ENCODE data around the gene PUM1. TPM values are rescaled to one million over a fixed set of nuclear protein-coding genes. Genes with fewer than 3 reads are reported as not detected.

Gene PUM1
- total RNA-seq, 2 experiments from 2014 or later = 112 to 114 TPM

DNA sequence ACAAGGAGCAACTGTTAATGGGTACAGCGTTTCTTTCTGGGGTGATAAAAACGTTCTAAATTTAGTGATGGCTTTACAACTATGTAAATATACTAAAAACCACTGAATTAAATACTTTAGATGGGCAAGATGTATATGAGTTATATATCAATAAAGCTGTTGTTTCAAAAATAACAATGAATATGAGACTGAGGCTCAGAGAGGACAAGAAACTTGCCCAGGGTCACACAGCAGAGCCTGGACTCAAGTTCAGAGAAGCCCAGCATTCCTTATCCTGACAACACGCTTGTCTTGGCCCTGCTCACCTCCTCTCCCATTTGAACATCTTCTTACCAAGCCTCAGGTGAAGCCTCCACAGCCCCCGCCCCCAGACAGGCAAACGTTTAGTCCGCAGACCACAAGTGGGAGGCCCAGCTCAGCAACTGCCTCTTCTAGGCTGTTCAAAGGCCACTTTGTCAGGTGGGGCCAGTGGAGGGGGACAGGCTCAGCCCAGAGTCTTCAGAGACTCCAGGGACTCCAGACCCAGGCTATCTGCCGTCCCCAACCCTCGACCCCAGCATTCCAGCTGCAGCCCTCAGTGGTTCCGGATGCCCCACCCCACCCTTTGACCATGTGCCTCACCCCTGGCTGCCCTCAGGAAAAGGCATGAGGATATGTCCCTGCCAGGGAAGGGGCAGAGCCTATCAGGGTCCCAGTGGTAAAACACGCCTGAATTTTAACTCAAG, 174.9 kb downstream of the PUM1 start:
- H3K9me3 Mint-ChIP-seq = no peaks in the 10 kb centered on the region
- H3K4me1 Mint-ChIP-seq = no peaks in the 10 kb centered on the region
- POLR2A ChIA-PET = no interaction called here

DNA sequence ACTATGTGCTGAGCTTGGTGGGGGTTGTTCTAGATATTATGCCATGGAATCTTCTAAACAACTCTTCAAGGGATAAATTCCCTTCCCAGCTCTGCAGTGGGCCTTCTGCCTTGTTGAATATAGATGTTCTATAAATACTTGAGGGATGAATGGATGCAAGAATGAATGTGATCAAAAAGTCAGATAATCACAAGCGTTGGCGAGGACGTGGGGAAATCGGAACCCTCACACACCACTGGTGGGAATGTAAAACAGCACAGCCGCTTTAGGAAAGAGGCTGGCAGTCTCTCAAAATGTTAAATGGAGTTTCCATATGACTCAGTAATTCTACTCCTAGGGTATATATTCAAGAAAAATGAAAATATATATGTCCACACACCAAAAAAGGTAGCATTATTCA, 176.0 kb downstream of the PUM1 start:
- Mint-ChIP-seq H3K27ac (no peak overlapping the region), H3K4me3 (no peak overlapping the region)

More for the DNA sequence above, 174.9 kb downstream of the PUM1 start:
- H3K36me3 Mint-ChIP-seq = no peaks in the 10 kb centered on the region
- no peak overlapping the region for H3K27ac Mint-ChIP-seq
- no peak overlapping the region for H3K4me3 Mint-ChIP-seq
- DNase-seq = no peak
- H3K27me3 Mint-ChIP-seq = peaks cover 21% of the 10 kb centered on the region
- no peak for ATAC-seq (ENCODE audit: low read depth)

DNA sequence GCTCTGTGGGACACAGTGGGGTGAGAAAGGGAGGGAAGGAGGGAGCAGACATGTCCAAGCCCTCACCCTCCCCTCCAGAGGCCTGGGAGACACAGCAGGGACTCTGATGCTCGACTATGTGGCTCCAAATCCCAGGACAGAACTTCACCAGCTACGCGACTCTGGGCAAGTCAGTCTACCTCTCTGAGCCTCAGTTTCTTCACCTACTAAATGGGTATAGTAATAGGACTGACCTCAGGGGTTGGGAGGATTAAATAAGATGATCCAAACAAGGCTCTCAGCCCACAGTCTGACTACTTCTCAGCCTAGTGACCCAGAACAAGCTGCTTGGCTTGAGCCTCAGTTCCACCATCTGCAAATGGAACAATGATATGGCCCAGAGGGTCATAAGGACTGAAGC, 176.5 kb downstream of the PUM1 start:
- Mint-ChIP-seq H3K36me3 (no peaks in the 10 kb centered on the region), H3K27ac (no peak overlapping the region), H3K4me1 (no peaks in the 10 kb centered on the region), H3K4me3 (no peak overlapping the region), H3K27me3 (peaks cover 26% of the 10 kb centered on the region), H3K9me3 (no peaks in the 10 kb centered on the region)
- POLR2A ChIA-PET = interaction anchor here (0.5 kb wide), 1 partner anchor 418 kb away, joined by 3 read pairs; no protein-coding TSS in a partner anchor
- DNase-seq (no peak), ATAC-seq (ENCODE audit: low read depth) (no peak)

More for the DNA sequence above, 176.0 kb downstream of the PUM1 start:
- peaks cover 22% of the 10 kb centered on the region for H3K27me3 Mint-ChIP-seq
- ATAC-seq (ENCODE audit: low read depth) = no peak
- DNase-seq = no peak
- H3K4me1 Mint-ChIP-seq = no peaks in the 10 kb centered on the region
- POLR2A ChIA-PET = interaction anchor here (0.5 kb wide), 1 partner anchor 418 kb away, joined by 3 read pairs; no protein-coding TSS in a partner anchor
- H3K36me3 Mint-ChIP-seq = no peaks in the 10 kb centered on the region
- H3K9me3 Mint-ChIP-seq = no peaks in the 10 kb centered on the region

DNA sequence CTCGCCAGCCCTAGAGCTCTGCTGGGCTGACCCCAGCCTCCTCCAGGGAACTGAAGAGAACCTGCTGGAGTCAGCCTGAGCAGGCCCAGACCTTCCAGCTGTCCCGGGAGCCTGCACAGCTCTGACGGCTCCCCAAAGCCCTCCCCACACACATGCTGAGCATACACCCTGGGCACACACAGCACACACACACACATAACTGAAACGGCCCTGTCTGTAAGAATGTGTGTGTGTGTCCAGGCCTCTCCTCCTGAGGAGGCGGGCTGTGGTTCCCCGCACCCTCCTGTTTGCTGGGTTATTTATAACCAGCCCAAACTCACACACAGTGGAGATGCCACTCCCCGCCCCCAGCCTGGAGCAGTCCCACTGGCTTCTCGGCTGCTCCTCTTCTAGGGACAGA, 177.1 kb downstream of the PUM1 start:
- POLR2A ChIA-PET = no interaction called here
- peaks cover 26% of the 10 kb centered on the region for H3K27me3 Mint-ChIP-seq
- H3K9me3 Mint-ChIP-seq = no peaks in the 10 kb centered on the region
- no peaks in the 10 kb centered on the region for H3K4me1 Mint-ChIP-seq
- no peak overlapping the region for H3K27ac Mint-ChIP-seq
- no peak for ATAC-seq (ENCODE audit: low read depth)
- no peak overlapping the region for H3K4me3 Mint-ChIP-seq
- H3K36me3 Mint-ChIP-seq = no peaks in the 10 kb centered on the region
- DNase-seq = no peak

DNA sequence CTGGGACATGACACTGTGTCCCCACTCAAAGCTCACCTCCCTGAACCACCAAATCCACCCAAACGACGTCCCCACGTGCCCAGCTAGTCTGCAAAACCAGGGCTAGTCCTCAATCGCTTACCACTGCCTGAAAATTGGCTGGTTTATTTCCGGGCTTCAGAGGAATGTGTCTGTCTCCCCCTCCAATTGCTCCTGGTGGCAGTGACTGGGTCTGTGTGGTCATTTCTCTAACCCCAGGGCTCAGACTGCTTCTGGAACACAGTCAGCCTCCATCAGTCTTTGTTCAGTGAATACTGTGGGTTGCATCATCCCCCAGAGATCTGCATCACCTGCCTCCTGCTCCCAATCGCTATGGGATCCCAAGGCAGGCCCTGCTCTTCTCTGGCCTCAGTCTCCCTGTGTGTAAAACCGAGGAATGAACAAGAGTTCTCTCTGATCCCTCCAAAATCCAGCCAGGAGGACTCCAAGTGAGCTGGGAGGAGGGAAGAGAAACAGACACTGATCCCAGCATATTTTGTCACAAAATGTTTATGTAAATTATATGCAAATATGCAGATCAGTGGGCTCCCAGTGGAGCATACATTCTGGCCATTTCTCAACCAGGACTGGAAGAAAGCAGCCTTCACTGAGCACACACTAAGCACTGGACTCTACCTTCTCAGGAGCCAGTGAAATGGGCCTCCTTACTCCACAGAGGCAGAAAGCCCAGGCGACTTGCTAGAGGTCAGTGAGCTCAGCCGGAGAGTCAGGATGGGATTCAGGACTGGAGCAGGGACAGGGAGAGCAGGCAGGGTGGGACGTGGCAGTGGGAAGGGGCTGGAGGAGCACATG, 177.8 kb downstream of the PUM1 start:
- no peak overlapping the region for H3K4me3 Mint-ChIP-seq
- POLR2A ChIA-PET = no interaction called here
- ATAC-seq (ENCODE audit: low read depth) (no peak), DNase-seq (no peak)
- peaks cover 31% of the 10 kb centered on the region for H3K27me3 Mint-ChIP-seq
- H3K36me3 Mint-ChIP-seq = no peaks in the 10 kb centered on the region
- no peaks in the 10 kb centered on the region for H3K9me3 Mint-ChIP-seq
- H3K4me1 Mint-ChIP-seq = no peaks in the 10 kb centered on the region
- H3K27ac Mint-ChIP-seq = no peak overlapping the region

DNA sequence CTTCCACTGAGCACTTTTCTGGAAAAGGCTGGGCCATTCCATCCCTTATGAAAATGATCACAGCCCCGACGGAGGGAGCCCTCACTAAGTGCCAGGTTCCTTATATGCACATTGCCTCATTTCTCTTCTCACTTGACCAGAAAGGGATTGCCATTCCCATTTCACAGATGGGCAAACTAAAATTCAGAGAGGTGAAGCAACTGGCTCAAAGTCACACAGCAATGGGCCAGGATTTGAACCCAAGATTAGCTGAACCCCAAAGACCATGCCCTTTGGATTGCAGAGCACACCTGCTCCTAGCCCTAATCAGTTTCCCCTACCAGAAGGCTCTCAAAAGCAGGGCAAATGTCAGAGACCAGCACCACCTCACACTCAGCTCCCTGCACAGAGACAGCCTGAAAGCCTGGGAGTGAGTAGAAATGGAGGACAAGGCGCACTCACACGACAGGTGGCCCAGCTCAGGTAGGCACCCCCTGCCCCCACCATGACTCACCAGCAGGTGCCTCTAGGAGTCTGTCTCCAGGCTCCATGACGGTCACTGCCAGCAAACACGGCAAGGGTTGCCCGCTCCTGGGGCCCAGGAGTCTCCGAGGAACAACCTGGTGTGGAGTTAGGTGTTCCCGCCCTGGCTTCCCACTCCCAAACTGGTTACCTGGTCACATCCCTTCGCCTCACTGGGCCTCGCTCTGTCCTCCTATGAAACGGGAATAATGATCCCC, 178.6 kb downstream of the PUM1 start:
- no peaks in the 10 kb centered on the region for H3K9me3 Mint-ChIP-seq
- DNase-seq (no peak), ATAC-seq (ENCODE audit: low read depth) (no peak)
- peaks cover 29% of the 10 kb centered on the region for H3K27me3 Mint-ChIP-seq
- H3K4me1 Mint-ChIP-seq = no peaks in the 10 kb centered on the region
- POLR2A ChIA-PET = no interaction called here
- H3K4me3 Mint-ChIP-seq = no peak overlapping the region
- H3K27ac Mint-ChIP-seq = no peak overlapping the region
- H3K36me3 Mint-ChIP-seq = no peaks in the 10 kb centered on the region

DNA sequence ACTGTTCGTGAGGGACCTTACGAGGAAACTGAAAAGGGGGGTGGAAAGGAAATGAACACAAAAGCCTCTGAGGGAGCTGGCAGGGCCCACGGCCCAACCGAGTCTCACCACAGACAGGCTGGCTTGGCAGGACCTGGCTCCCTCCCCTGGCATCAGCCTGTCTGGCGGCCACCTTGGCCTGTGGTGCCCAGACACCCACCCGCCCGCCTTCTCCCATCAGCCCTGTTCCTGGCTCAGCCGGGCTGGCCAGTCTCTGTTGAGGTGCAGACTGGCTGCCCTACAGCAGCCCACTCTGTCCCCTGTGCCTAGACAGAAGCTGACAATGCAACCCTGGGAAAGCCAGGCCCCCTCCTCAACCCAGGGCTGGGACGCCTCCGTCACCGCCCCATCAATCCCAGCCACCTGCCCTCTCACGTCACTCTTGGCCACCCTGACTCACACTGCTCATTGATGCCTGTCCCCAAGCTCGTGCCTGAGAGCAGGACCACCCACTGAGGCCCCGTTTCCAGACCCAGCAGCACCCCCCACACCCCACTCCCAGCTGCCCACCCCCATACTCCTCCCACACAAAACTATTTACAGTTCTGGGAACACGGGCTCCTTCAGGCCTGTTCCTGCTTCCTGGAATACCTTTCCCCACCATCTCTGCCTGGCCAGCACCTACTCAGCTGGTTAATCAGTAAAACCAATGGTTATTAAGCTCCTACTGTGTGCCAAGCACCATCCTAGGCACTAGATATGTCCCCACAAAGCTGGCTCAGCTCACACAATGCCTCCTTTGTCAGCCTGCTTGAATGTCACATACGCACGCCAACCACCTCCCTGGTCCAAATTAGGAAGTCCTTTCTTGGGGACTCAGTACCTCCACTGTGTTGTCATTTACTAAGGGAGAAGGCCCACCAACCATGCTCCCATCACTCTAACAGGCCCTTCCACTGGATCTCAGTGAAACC, 179.7 kb downstream of the PUM1 start:
- POLR2A ChIA-PET = interaction anchor here (0.7 kb wide), 1 partner anchor 84 kb away, joined by 3 read pairs; no protein-coding TSS in a partner anchor
- no peak for ATAC-seq (ENCODE audit: low read depth)
- Mint-ChIP-seq H3K27me3 (peaks cover 31% of the 10 kb centered on the region), H3K4me1 (no peaks in the 10 kb centered on the region), H3K9me3 (no peaks in the 10 kb centered on the region), H3K27ac (no peak overlapping the region), H3K36me3 (no peaks in the 10 kb centered on the region), H3K4me3 (no peak overlapping the region)
- DNase-seq = no peak

DNA sequence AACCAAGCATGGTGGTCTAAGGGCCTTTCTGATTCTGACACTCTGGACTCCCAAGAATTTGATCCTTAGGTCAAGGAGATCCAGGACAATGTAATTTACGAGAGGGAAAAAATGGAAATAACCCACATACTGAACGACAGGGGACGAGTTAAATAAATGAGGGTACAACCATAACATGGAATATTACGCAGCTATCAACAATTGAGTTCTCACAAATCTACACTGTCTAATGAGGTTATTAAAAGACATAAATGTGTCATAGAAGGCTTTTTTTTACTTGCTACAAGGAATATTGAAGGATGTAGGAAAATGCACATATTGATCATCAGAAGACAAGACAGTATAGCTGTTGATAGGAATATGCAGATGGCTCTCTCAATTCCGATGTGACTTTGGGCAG, 180.8 kb downstream of the PUM1 start:
- POLR2A ChIA-PET = no interaction called here
- peaks cover 33% of the 10 kb centered on the region for H3K27me3 Mint-ChIP-seq
- no peaks in the 10 kb centered on the region for H3K36me3 Mint-ChIP-seq
- no peak overlapping the region for H3K27ac Mint-ChIP-seq
- H3K9me3 Mint-ChIP-seq = no peaks in the 10 kb centered on the region
- no peaks in the 10 kb centered on the region for H3K4me1 Mint-ChIP-seq
- DNase-seq (no peak), ATAC-seq (ENCODE audit: low read depth) (no peak)
- H3K4me3 Mint-ChIP-seq = no peak overlapping the region

DNA sequence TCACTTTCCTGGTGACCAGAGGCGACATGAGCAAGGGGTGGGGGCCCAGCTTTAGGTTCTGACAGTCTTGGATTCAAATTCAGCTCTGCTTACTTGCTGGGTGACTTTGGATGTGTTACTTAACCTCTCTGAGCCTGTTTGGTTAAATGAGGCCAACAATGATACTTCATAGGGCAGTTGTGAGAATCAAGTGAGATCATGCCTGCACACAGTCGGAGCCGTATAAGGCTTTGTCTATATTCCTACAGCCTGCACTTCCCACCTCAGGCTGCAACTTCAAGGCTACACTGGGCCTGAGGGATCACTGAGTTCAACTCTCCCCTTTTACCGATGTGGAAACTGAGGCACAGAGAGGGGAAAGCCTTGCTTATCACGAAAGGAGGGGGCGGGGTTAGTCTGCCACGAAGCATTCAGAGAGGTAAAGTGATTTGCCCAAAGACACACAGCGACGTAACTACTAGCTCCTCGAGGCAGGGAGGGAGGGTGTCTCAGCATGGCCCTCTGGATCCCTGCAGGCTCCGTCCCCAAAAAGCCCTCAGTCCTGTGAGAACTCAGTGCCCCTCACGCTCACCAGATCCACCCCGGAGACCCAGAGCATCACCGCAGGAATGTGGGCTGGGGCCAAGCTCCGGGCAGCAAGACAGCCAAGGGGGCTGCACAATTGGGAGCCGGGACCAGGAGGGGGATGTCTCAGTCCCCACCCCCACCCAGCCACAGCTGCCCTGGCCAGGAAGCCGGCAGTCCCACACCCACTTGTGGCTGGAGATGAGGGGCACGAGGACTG, 181.9 kb downstream of the PUM1 start:
- Mint-ChIP-seq H3K4me1 (no peaks in the 10 kb centered on the region), H3K4me3 (no peak overlapping the region), H3K36me3 (no peaks in the 10 kb centered on the region), H3K9me3 (no peaks in the 10 kb centered on the region), H3K27ac (no peak overlapping the region), H3K27me3 (peaks cover 38% of the 10 kb centered on the region)
- ATAC-seq (ENCODE audit: low read depth) = no peak
- DNase-seq = no peak
- POLR2A ChIA-PET = no interaction called here

DNA sequence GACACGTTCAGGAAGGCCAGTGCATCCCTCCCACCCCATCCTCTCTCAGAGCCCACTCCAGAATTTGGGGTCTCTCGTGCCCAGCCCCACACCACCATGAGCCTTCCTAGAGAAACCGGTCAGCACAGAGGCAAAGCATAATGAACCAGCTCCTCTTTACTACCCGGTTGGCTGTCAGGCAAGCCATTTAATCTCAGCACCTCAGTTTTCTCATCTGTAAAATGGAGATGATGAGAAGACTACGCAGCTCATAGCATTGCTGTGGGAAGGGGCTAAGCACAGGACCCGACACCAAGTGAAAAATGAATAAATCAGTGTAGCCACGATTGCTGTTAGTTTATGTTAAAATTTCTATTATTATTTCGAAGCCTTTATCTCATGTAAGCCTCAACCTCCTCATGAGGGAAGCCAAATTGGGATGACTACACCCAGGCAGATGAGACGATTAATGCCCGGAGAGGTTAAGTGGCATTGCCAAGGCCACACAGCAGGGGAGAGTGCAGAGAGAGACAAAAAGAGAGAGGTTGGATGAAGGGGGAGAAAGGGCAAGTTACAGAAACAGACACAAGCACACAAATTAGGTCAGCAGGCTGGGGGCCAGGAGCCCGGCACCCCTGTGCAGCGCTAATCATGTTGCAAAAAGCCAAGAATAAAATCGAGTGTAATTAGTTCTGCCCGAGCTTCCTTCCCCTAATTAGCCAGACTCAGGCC, 182.7 kb downstream of the PUM1 start:
- no peaks in the 10 kb centered on the region for H3K36me3 Mint-ChIP-seq
- H3K4me3 Mint-ChIP-seq = no peak overlapping the region
- no peak for ATAC-seq (ENCODE audit: low read depth)
- H3K27me3 Mint-ChIP-seq = peaks cover 45% of the 10 kb centered on the region
- POLR2A ChIA-PET = no interaction called here
- no peak overlapping the region for H3K27ac Mint-ChIP-seq
- H3K9me3 Mint-ChIP-seq = no peaks in the 10 kb centered on the region
- H3K4me1 Mint-ChIP-seq = no peaks in the 10 kb centered on the region
- no peak for DNase-seq

All from activated naive CD8-positive, alpha-beta T cell treated with anti-CD3 and anti-CD28 coated beads, Interleukin-2, amount 10 ng/mL, durations not matched to agents 7 days and 5 days (primary cell).